Activated CD4-positive, alpha-beta memory T cell treated with anti-CD3 and anti-CD28 coated beads, Interleukin-2, amount 10 ng/mL, durations not matched to agents 7 days and 5 days (primary cell): ENCODE results near the gene ANKRD61. TPM values are rescaled to one million over a fixed set of nuclear protein-coding genes. Genes with fewer than 3 reads are reported as not detected.

ENCODE experiments used
- CTCF ChIA-PET: fragments of 350-600 bp; sonication (Branson Sonifier 250); formaldehyde crosslinking; loops from one replicate; lab custom pipeline; 2021; ENCODE audit warnings: antibody characterized with exemption, inconsistent platforms; lab: Charles Lee
- POLR2A ChIA-PET: fragments of 350-600 bp; sonication (Branson Sonifier 250); formaldehyde crosslinking; loops from one replicate; lab custom pipeline; 2021; ENCODE audit warnings: antibody characterized with exemption; lab: Charles Lee
- DNase-seq: peaks from one replicate; pipeline ENCODE4 v3.0.0-alpha.2; 2020
- H3K27ac Mint-ChIP-seq: one replicate; pipeline ENCODE4 v1.8.0; 2021; ENCODE audit warnings: mild to moderate bottlenecking, mixed read lengths
- H3K27me3 Mint-ChIP-seq: one replicate; pipeline ENCODE4 v1.8.0; 2021; ENCODE audit warnings: mixed read lengths
- H3K36me3 Mint-ChIP-seq: one replicate; pipeline ENCODE4 v1.8.0; 2021; ENCODE audit warnings: low read depth, mixed read lengths
- H3K4me1 Mint-ChIP-seq: one replicate; pipeline ENCODE4 v1.8.0; 2021; ENCODE audit warnings: mixed read lengths
- H3K4me3 Mint-ChIP-seq: one replicate; pipeline ENCODE4 v1.8.0; 2021; ENCODE audit warnings: mild to moderate bottlenecking, mixed read lengths
- H3K9me3 Mint-ChIP-seq: one replicate; pipeline ENCODE4 v1.8.0; 2021; ENCODE audit warnings: mixed read lengths
- total RNA-seq, 2 experiments: library from RNA; stranded (reverse); gene quantifications; one replicate each; pipeline ENCODE4 v1.2.3, GENCODE V29; 2021

The ANKRD61 gene
- total RNA-seq, 2 experiments from 2014 or later = 0.20 TPM; not detected in 1

GRCh38 chr7:6020371-6021286 is 10.5 kb upstream of the ANKRD61 start:
- no peak for DNase-seq
- Mint-ChIP-seq H3K27ac (no peak overlapping the region), H3K9me3 (no peaks in the 10 kb centered on the region), H3K27me3 (no peaks in the 10 kb centered on the region), H3K4me3 (no peak overlapping the region), H3K4me1 (peaks cover 3% of the 10 kb centered on the region), H3K36me3 (peaks cover 85% of the 10 kb centered on the region)
- POLR2A ChIA-PET = interaction anchor here (0.6 to 1.8 kb wide), 2 partner anchors 12 to 274 kb away, joined by 3 to 12 read pairs; partner anchors contain the start of genes AIMP2 and PMS2
- CTCF ChIA-PET = interaction anchor here (0.6 kb wide), 1 partner anchor 91 kb away, joined by 4 read pairs; no protein-coding TSS in a partner anchor

- H3K4me3 Mint-ChIP-seq = no peak overlapping the region
- H3K27ac Mint-ChIP-seq = no peak overlapping the region
- ChIA-PET CTCF (no interaction called here), POLR2A (interaction anchor here (1.3 kb wide), 1 partner anchor 13 kb away, joined by 3 read pairs; the partner anchor contains the start of genes AIMP2 and PMS2)
- no peak for DNase-seq
- H3K4me1 Mint-ChIP-seq = peaks cover 20% of the 10 kb centered on the region
- no peaks in the 10 kb centered on the region for H3K9me3 Mint-ChIP-seq
- H3K36me3 Mint-ChIP-seq = peaks cover 89% of the 10 kb centered on the region
- H3K27me3 Mint-ChIP-seq = no peaks in the 10 kb centered on the region
Observed at GRCh38 chr7:6022707-6023106, 8.5 kb upstream of the ANKRD61 start.

DNA sequence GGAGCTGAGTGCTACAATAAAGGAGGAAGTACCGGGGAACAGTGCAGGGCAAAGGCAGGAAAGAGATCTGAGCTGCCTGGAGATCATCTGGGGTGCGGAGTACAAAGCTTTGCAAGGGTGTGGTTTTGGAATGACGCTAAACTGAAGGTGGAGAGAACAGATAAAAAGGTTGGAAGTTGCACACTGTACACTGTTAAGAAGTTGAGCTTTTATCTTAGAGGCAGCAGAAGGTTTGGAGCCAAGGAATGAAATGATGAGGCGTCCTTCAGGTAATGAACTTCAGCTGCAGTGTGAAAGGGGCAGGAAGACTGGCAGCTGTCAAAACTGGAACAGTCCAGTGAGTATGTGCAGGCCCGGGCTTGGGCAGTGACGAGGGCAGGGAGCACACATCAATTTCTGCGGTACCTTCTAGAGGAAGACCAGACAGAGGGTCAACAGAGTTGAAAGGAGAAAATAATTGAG is 7.2 kb upstream of the ANKRD61 start:
- Mint-ChIP-seq H3K4me3 (no peak overlapping the region), H3K27ac (no peak overlapping the region), H3K36me3 (peaks cover 92% of the 10 kb centered on the region), H3K9me3 (no peaks in the 10 kb centered on the region), H3K4me1 (peaks cover 20% of the 10 kb centered on the region), H3K27me3 (no peaks in the 10 kb centered on the region)
- ChIA-PET POLR2A (interaction anchor here (0.9 to 2.9 kb wide), 4 partner anchors 8 to 15 kb away, joined by 3 to 14 read pairs (median 5); partner anchors contain the start of genes AIMP2 and PMS2), CTCF (interaction anchor here (1.4 kb wide), 1 partner anchor 9 kb away, joined by 3 read pairs; no protein-coding TSS in a partner anchor)
- DNase-seq = no peak

DNA sequence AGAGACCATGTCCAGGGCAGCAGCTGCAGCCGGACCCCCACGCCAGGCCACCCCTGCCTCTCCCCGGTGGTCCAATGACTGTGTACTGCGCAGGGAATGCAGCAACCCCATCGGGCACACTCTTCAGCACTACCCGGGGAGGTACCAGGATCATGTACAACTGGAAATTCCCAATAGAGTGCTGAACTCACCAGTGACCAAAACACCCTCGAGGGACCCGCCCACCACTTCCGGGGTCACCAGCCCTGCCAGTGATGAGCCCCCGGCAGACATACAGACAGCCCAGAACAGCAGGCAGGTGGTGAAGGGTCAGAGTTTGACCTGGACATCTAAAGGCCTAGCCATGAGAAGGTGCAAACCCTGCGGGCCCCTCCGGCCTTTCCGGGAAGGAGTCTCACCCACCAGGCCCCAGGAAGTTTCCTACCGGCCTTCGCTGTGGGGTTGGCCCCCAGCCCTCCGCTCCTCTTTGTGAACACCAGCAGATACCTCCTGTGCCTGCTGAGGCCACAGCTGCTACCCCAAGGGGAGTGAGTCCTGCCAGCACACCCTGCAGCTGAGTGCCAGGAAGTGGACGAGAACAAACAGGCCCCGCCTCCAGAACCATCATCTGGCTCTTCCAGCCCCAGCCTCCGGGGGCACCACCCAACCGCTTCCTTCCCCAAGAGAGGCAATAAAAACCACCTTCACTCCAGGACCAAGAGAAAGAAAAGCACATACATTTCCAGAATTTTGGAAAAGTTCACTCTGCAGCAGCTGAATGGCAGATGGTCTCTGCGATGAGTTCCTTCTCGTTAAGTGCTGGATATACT is 5.0 kb upstream of the ANKRD61 start:
- Mint-ChIP-seq H3K27me3 (no peaks in the 10 kb centered on the region), H3K36me3 (peaks cover 81% of the 10 kb centered on the region), H3K4me1 (peaks cover 20% of the 10 kb centered on the region), H3K9me3 (no peaks in the 10 kb centered on the region), H3K27ac (peak overlapping the region; percentile 80), H3K4me3 (peak overlapping the region; percentile 70)
- POLR2A ChIA-PET = interaction anchor here (1.1 to 2.9 kb wide), 3 partner anchors 10 to 20 kb away, joined by 3 to 14 read pairs (median 3); partner anchors contain the start of genes AIMP2 and PMS2
- peak; percentile 80 for DNase-seq
- CTCF ChIA-PET = interaction anchor here (0.6 to 2.0 kb wide), 12 partner anchors 11 to 324 kb away, joined by 3 to 11 read pairs (median 4); partner anchors contain the start of genes AIMP2 and PMS2

- Mint-ChIP-seq H3K36me3 (peaks cover 79% of the 10 kb centered on the region), H3K27me3 (no peaks in the 10 kb centered on the region), H3K9me3 (no peaks in the 10 kb centered on the region), H3K27ac (peak overlapping the region; percentile 80), H3K4me3 (no peak overlapping the region), H3K4me1 (peaks cover 24% of the 10 kb centered on the region)
- ChIA-PET POLR2A (interaction anchor here (1.1 to 2.9 kb wide), 4 partner anchors 11 to 79 kb away, joined by 3 to 14 read pairs (median 4); partner anchors contain the start of genes AIMP2 and PMS2), CTCF (interaction anchor here (0.6 to 1.9 kb wide), 12 partner anchors 11 to 297 kb away, joined by 3 to 11 read pairs (median 4); partner anchors contain the start of genes AIMP2 and PMS2)
- no peak for DNase-seq
Observed at GRCh38 chr7:6026820-6027311, 4.3 kb upstream of the ANKRD61 start.

DNA sequence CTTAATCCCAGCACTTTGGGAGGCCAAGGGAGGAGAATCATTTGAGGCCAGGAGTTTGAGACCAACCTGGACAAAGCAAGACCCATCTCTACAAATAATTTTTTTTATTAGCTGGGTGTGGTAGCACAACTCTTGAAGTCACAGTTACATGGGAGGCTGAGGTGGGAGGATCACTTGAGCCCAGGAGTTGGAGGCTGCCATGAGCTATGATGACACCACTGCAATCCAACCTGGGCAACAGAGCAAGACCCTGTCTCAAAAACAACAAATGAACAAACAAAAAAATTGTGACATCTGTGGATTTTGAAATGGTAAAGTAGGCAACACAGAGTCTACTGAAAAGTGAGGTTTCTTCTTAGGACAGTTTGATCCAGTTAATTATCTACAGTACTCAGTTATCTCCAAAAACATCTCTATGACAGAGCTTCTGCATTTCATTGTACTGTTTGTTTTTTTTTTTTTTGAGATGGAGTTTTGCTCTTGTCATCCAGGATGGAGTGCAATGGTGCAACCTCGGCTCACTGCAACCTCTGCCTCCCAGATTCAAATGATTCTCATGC is 3.3 kb upstream of the ANKRD61 start:
- Mint-ChIP-seq H3K36me3 (peaks cover 75% of the 10 kb centered on the region), H3K27ac (no peak overlapping the region)
- POLR2A ChIA-PET = interaction anchor here (1.2 kb wide), 1 partner anchor 78 kb away, joined by 4 read pairs; no protein-coding TSS in a partner anchor

DNA sequence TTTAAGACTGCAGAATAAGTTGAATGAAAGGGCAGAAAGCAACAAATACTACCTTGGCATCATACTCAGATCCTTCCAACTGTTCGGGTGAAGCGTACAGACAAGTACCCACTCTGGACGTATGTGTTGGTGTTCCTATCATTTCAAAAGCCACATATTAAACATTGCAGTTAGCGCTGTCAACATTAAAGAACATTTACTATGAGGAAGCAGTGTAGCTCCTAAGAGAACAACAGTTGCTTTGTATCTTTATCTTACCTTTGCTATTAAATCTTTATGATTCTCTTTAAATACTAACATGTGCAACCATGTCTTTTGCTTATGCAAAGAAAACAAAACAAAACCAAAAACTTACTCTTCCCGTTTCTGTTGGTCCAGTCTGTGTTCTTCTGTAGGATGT is 2.6 kb upstream of the ANKRD61 start:
- Mint-ChIP-seq H3K4me3 (no peak overlapping the region), H3K9me3 (no peaks in the 10 kb centered on the region), H3K4me1 (peaks cover 30% of the 10 kb centered on the region), H3K36me3 (peaks cover 68% of the 10 kb centered on the region), H3K27me3 (no peaks in the 10 kb centered on the region), H3K27ac (peak overlapping the region; percentile 9)
- POLR2A ChIA-PET = no interaction called here
- CTCF ChIA-PET = interaction anchor here (0.7 kb wide), 1 partner anchor 321 kb away, joined by 4 read pairs; no protein-coding TSS in a partner anchor
- DNase-seq = no peak

More for the DNA sequence above, 3.3 kb upstream of the ANKRD61 start:
- H3K4me3 Mint-ChIP-seq = no peak overlapping the region
- peaks cover 30% of the 10 kb centered on the region for H3K4me1 Mint-ChIP-seq
- H3K9me3 Mint-ChIP-seq = no peaks in the 10 kb centered on the region
- no peak for DNase-seq
- H3K27me3 Mint-ChIP-seq = no peaks in the 10 kb centered on the region
- CTCF ChIA-PET = interaction anchor here (0.7 to 0.8 kb wide), 2 partner anchors 70 to 322 kb away, joined by 3 to 4 read pairs; no protein-coding TSS in a partner anchor

GRCh38 chr7:6031567-6031966 is 391 bp downstream of the ANKRD61 start:
- Mint-ChIP-seq H3K27ac (peak overlapping the region; percentile 28), H3K27me3 (no peaks in the 10 kb centered on the region), H3K9me3 (no peaks in the 10 kb centered on the region), H3K4me3 (no peak overlapping the region), H3K4me1 (peaks cover 22% of the 10 kb centered on the region), H3K36me3 (peaks cover 65% of the 10 kb centered on the region)
- CTCF ChIA-PET = no interaction called here
- no peak for DNase-seq
- POLR2A ChIA-PET = interaction anchor here (1.1 to 1.3 kb wide), 2 partner anchors 22 to 75 kb away, joined by 3 to 4 read pairs; partner anchors contain the start of genes AIMP2 and PMS2

DNA sequence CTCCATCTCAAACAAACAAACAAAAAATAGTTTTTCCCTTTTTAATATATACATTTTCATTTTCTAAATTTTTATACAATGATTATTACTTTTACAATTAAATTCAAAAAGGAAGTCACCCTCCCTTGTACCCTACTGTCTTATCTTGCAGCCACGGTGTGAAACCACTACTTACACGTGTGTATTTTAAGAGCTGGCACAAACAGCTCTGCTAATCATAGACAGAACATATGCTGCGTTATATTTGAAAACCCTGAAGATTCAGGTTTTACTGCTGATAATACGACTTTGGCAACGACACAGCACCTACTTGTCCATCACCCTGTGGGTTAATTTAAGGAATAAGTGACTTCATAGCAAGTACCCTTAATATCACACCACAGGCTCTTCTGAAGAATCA is 991 bp downstream of the ANKRD61 start:
- H3K9me3 Mint-ChIP-seq = no peaks in the 10 kb centered on the region
- CTCF ChIA-PET = interaction anchor here (0.6 to 1.2 kb wide), 2 partner anchors 176 to 318 kb away, joined by 4 read pairs; no protein-coding TSS in a partner anchor
- H3K4me1 Mint-ChIP-seq = peaks cover 16% of the 10 kb centered on the region
- DNase-seq = no peak
- H3K27ac Mint-ChIP-seq = no peak overlapping the region
- H3K27me3 Mint-ChIP-seq = no peaks in the 10 kb centered on the region
- H3K36me3 Mint-ChIP-seq = peaks cover 63% of the 10 kb centered on the region
- POLR2A ChIA-PET = interaction anchor here (1.1 to 1.3 kb wide), 2 partner anchors 23 to 74 kb away, joined by 3 to 4 read pairs; partner anchors contain the start of genes AIMP2 and PMS2
- H3K4me3 Mint-ChIP-seq = no peak overlapping the region

DNA sequence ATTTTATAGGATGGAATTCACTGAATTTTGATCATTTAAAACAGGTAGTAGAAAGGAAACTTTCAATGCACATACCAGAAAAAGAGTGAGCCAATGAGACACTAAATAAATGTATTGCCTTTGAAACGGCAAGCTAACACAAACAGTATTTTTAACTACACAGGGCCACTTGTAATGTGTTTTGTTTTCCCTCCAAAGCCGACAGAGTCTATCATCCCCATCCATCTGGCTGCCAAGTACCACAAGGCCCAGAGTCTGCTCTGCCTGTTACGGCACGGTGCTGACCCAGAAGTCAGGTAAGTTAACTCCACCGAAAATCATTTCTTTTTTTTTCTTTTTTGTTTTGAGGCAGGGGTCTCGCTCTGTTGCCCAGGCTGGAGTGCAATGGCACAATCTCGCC is 1.5 kb downstream of the ANKRD61 start:
- Mint-ChIP-seq H3K27ac (no peak overlapping the region), H3K36me3 (peaks cover 61% of the 10 kb centered on the region), H3K4me3 (no peak overlapping the region), H3K27me3 (no peaks in the 10 kb centered on the region), H3K4me1 (peaks cover 12% of the 10 kb centered on the region), H3K9me3 (no peaks in the 10 kb centered on the region)
- CTCF ChIA-PET = interaction anchor here (0.6 to 1.2 kb wide), 2 partner anchors 176 to 318 kb away, joined by 4 read pairs; no protein-coding TSS in a partner anchor
- POLR2A ChIA-PET = interaction anchor here (1.3 kb wide), 1 partner anchor 74 kb away, joined by 4 read pairs; no protein-coding TSS in a partner anchor
- no peak for DNase-seq

DNA sequence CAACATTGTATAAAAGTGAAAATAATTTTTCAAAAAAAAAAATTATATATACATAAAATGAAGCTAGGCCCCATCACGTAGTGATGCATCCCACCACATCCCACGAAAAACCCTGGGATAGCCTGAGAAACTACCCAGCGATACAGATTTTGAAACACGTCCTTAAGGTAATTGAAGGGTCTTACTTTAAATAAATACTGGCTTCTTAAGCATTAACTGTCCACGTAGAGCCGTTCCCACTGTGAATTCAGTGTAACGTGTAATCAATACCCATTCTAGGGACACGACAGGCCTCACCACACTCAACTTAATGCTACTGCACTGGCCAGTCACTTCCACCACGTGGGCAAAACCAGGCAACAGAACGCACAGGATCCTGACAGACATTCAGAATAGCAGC is 4.0 kb downstream of the ANKRD61 start:
- Mint-ChIP-seq H3K4me3 (no peak overlapping the region), H3K4me1 (peaks cover 12% of the 10 kb centered on the region), H3K27me3 (no peaks in the 10 kb centered on the region), H3K36me3 (peaks cover 57% of the 10 kb centered on the region), H3K9me3 (no peaks in the 10 kb centered on the region), H3K27ac (no peak overlapping the region)
- POLR2A ChIA-PET = interaction anchor here (0.7 kb wide), 1 partner anchor 71 kb away, joined by 3 read pairs; no protein-coding TSS in a partner anchor
- DNase-seq = no peak
- CTCF ChIA-PET = no interaction called here
